Urothelium cell line (cell line): ENCODE measurements around the gene ARHGDIG.
"Not testable (repeated sequence)": the region's sequence is repeated elsewhere in the genome, so short reads cannot be mapped to it uniquely, and the experiment has no call there.

Experiments
- DNase-seq: peaks from one replicate; pipeline ENCODE4 v3.0.0; 2011; ENCODE audit warnings: low spot score, mixed read lengths
- FAIRE-seq: peaks from 2 replicates; lab custom pipeline; 2011; peaks lifted over from hg19 to GRCh38; lab: Jason Lieb, UNC

Gene ARHGDIG

DNA sequence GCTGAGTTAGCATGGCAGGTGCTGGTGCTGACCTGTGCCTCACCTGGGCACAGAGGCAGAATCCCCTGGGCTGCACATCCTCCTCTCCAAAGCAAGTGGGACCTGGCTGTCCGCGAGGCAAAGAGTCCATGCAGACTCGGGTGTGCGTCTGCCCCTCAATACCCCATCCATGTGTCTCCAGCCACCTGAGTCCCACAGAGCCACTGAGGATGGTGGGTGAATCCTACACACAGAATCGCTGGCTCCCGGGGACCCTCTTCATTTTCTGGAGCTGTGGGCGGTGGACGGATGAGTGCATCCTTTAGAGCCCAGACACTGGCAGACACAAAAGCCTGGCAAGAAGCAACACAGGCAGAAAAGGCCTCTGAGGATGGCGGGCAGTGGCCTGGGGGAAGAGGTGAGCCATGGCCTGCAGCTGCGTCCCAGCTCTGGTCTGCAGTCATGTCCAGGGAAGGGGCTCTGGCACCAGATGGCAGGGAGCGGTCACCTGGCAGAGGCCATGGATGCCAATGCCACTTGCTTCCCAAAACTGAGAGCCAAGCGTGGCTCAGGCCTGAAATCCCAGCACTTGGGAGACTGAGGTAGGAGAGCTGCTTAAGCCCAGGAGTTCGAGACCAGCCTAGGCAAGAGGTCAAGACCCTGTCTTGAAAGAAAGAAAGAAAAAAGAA, 42.2 kb downstream of the ARHGDIG start:
- DNase-seq (no peak), FAIRE-seq (no peak)

DNA sequence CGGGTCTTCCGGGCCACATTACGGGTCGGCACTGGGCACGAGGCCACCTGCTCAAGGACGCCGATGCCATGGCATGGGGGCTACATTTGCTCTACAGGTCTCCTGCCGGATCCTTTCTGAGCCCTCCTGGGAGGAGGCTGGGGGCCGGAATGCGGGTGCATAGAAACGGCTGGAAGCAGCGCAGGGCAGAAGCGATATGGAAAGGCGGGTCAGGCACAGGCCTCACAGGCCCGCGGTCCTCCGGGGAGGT, 43.7 kb downstream of the ARHGDIG start:
- FAIRE-seq (no peak), DNase-seq (no peak)

DNA sequence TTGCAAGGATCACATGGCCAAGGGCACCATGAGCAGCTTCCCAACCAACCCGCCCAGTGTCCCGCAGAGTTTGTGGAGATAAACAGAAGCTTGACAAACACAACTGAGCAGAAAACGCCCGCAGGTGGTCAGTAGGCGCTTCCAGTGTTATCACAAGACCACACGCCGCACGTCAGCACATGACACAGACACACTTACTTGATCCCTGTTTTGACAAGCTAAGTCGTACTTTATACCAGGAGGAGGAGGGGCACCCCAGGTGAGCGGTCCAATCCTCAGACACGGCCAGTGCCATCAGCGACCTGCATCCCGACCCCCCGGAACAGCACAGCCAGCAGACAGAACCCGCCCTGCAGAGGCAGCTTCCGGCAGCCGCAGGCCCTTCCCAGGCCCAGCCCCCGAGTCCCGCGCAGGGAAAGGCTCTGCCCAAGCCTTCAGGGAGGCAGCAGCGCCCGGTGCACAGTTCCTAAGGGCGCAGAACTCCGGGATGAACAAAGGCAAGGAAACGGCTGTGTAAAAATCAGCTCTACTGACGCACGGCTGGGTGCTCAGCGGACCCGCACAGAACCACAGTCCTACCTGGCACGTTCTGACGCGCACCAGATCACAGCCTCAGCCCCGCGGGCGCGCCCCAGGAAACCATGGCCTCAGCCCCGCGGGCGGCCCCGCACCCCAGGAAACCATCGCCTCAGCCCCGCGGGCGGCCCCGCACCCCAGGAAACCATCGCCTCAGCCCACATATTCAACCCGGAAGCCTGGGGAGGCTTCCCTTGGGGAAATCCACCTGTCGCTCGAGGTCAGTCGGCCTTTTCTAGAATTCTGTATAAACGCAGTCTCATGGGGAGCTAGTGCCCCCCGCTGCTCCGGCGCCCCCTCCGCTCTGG, 44.3 kb downstream of the ARHGDIG start:
- no peak for FAIRE-seq
- no peak for DNase-seq

DNA sequence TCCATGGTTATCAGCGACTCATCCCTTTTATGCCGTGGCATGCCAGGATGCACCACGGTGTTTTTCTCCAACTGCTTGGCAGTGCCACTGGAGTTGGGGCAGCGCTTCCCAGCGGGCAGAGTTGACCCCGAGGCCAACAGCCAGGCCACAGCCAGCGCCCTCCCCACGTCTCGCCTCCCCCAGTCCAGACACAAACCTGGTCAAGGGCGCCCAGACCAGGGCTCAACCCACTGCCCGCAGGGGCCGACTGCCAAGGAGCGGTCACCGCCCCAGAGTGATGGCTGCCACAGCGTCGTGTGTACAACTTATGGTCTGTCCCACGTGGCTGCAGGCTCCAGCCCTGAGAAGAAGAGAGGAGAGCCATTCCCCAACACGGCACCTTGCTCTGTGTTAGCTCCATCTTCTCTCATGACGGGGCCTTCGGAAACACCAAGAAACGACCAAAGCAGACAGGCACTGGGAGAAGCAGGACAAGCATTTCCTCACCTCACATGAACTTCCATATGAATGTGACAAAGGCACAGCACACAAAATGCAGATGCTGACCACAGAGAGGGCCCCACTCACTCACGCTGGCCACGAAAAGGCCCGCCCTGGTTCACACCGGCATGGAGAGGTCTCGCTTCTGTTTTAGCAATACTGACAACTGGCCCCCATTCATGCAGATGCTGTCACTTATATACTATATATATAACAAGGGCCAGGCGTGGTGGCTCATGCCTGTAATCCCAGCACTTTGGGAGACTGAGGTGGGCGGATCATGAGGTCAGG, 45.2 kb downstream of the ARHGDIG start:
- FAIRE-seq, result no peak
- DNase-seq, result no peak

DNA sequence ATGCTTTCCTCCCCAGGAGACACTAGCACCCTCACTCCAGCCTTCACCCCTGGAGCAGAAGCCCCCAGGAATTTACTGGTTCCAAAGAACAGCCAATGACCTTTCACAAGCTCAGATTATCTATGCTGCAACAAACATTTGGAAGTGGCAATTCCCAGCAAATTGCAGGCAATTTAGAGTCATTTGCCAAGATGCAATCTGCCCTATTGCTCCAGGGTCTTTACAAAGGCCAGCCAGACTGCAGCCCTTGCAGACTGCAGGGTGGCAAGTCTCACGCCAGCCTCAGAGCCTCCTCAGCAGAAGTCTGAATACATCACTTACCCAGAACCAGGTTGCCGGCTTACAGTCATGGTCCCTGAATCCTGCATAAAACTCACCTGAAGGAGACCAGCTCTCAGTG, 50.4 kb downstream of the ARHGDIG start:
- FAIRE-seq, result no peak
- no peak for DNase-seq

DNA sequence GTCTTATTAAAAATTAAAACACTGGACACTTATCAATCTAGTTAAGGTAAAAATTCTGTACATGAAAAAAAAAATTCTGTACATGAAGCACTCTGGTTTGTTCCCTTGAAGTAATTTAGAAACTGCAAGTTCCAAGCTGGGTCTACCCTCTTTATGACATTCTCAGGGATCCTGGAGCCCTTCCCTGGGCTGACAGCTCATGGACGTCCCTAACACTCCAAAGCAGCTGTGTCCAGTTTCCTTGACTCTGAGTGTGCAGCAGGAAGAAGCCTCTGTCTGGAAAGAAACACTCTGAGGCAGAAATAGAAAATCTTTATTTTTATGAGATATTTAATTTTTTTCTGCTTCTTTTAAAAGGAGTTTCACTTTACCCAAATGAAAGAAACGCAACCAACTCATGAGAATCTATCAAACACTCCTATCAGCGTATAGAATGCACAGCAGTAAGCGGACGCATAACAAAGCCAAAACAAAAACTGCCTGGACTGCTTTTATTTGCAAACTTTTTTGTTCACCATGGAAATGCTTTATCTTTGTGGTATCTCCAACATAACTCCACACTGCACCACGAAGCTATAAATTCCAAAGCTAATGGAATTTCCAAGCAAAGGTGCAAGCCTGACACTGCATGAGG, 50.9 kb downstream of the ARHGDIG start:
- DNase-seq, FAIRE-seq: not testable (repeated sequence)
